Immature natural killer cell (primary cell): ENCODE data around the gene SAMD4A. TPM values are rescaled to one million over a fixed set of nuclear protein-coding genes. Genes with fewer than 3 reads are reported as not detected.

Experiments
- DNase-seq, 3 donors: peaks; one replicate each; pipeline ENCODE4 v3.0.0; 2022; ENCODE audit warnings: mixed read lengths in 1 of 3
- H3K27ac Mint-ChIP-seq, 6 donors: one replicate each; pipeline ENCODE4 v1.8.0; 2020; ENCODE audit warnings: mixed read lengths in 6 of 6, mild to moderate bottlenecking in 5 of 6, inconsistent platforms in 4 of 6, moderate library complexity in 3 of 6
- H3K27me3 Mint-ChIP-seq, 3 donors: one replicate each; pipeline ENCODE4 v1.8.0; 2020 to 2021; ENCODE audit warnings: low read depth in 3 of 3, mild to moderate bottlenecking in 3 of 3, mixed read lengths in 3 of 3, moderate library complexity in 3 of 3, inconsistent platforms in 1 of 3
- H3K36me3 Mint-ChIP-seq, 3 donors: one replicate each; pipeline ENCODE4 v1.8.0; 2020; ENCODE audit warnings: mixed read lengths in 3 of 3, inconsistent platforms in 2 of 3, mild to moderate bottlenecking in 2 of 3
- H3K4me1 Mint-ChIP-seq, 2 donors: one replicate each; pipeline ENCODE4 v1.8.0; 2020; ENCODE audit warnings: inconsistent platforms in 2 of 2, mild to moderate bottlenecking in 2 of 2, mixed read lengths in 2 of 2, moderate library complexity in 1 of 2
- H3K4me3 Mint-ChIP-seq, 5 donors: one replicate each; pipeline ENCODE4 v1.8.0; 2020; ENCODE audit warnings: mild to moderate bottlenecking in 5 of 5, mixed read lengths in 5 of 5, inconsistent platforms in 3 of 5, moderate library complexity in 3 of 5
- H3K9me3 Mint-ChIP-seq, 6 donors: one replicate each; pipeline ENCODE4 v1.8.0; 2020; ENCODE audit warnings: mild to moderate bottlenecking in 6 of 6, mixed read lengths in 6 of 6, inconsistent platforms in 4 of 6, moderate library complexity in 3 of 6
- polyA plus RNA-seq, 3 donors: library from polyadenylated mRNA; unstranded; fragments of 300-500 nt; fragmentation: Illumina TruSeq; gene quantifications; one replicate each; pipeline ENCODE4 v1.2.3, GENCODE V29; 2021

SAMD4A gene
- polyA plus RNA-seq, 3 donors from 2014 or later: not detected

DNA sequence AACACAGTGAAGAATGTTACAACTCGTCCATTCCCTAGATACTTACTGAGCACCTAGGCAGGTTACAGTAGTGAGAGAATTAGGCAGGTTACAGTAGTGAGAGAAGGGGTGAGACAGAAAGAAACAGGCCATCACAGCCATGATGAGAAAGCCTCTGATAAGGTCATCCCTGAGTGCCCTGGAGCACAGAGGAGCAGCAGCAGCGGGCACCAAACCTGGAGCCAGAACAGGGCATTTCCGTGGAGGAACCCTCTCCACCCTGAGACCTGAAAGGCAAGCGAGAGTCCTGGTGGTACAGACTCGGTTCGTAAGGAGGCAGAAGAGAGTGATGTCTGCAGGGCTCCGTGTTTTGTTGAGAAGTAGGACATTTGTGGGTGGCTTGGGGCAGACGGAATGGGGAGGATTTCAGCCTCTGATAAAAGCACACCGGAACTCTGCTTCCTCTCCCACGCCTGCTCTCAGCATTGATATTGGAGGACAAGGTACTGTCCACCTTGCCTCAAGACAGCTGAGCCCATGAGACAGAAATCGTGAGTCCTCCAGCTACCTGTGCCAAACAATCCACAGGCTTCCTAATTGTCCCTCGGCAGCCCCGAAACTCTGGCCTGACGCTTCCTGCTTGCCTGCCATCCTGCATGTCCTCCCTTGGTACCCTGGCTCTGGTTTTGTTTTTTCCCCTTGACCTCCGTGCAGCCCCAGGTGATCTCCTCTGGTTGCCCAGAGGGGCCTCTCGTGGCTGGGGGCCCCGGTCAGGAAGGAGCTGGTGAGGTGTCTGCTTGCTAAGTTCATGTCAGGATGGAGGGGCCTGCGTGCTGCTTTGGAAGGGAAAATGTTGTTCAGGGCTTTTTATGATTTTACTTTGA lies 199.6 kb downstream of the SAMD4A start:
- H3K27me3 Mint-ChIP-seq: peaks cover 8 to 15% (median 12%) of the 10 kb centered on the region in 3 donors
- no peaks in the 10 kb centered on the region for H3K36me3 Mint-ChIP-seq
- no peak overlapping the region for H3K27ac Mint-ChIP-seq
- no peaks in the 10 kb centered on the region for H3K4me1 Mint-ChIP-seq
- DNase-seq: no peak
- H3K4me3 Mint-ChIP-seq: no peak overlapping the region
- H3K9me3 Mint-ChIP-seq: no peaks in the 10 kb centered on the region

DNA sequence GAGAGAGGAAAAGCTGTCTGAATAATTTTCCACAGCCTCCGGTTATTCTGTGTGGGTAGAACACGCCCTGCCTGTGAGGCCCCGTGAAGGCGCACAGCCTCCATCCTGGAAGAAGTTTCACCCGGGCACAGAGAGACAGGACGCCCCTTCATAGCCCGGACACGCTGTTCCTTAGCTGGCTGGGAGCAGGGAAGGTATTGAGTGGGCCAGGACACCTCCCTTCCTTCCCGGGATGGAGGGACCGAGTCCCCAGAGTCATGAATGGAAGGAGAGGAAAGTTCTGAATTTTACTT lies 200.2 kb downstream of the SAMD4A start:
- H3K4me3 Mint-ChIP-seq: no peak overlapping the region
- no peaks in the 10 kb centered on the region for H3K36me3 Mint-ChIP-seq
- no peak overlapping the region for H3K27ac Mint-ChIP-seq
- H3K27me3 Mint-ChIP-seq: peaks cover 8 to 15% (median 12%) of the 10 kb centered on the region in 3 donors
- DNase-seq: no peak
- H3K4me1 Mint-ChIP-seq: no peaks in the 10 kb centered on the region
- H3K9me3 Mint-ChIP-seq: no peaks in the 10 kb centered on the region

DNA sequence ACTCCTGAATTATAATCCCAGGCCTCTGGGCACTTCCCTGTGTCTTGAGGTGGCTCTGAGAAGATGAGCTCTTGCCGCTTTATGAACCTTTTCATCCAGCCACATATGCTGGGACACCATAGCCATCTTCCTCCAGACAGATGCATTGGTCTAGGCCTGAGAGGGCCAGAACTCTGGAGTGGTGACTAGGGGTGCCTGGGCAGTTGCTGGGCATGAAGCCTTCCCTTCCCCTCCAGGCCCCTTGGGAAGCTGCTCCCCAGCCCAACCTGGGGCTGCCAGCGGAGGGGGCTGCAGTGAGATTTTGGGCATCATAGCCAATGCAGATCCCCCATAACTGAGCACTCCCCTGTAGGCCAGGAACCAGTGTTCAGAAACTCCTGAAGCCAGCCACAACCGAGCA lies 200.5 kb downstream of the SAMD4A start:
- no peaks in the 10 kb centered on the region for H3K4me1 Mint-ChIP-seq
- no peak overlapping the region for H3K27ac Mint-ChIP-seq
- no peak for DNase-seq
- no peaks in the 10 kb centered on the region for H3K36me3 Mint-ChIP-seq
- peaks cover 8 to 16% (median 14%) of the 10 kb centered on the region in 3 donors for H3K27me3 Mint-ChIP-seq
- H3K4me3 Mint-ChIP-seq: no peak overlapping the region
- H3K9me3 Mint-ChIP-seq: no peaks in the 10 kb centered on the region

DNA sequence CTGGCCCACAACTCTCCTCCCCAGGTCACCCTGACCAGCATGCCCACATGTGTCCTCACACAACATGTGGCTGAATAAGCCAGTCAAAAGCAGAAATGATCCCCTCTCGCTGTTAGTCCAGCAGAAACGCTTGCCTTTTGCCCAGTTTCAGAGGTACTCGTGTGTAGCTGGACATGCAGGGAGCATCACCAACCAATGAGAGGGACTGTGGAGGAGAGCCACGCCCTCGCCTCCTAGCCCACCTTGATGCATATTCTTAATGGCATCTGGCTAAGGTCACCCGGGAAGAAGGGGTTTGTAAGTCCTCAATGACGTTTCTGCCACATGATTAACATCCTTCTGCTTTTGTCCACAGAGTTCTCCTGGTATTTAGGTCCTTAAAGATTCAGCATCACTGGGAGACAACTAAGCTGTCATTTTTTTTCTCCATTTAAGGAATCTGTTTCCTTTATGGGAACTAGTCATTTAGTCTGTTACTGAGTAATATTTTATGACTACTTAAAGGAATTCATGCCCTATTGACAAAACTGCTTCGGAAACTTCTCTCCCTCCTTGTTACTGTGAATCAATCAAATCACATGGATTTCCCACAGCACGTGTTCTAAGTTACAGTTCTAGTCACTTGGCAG lies 201.7 kb downstream of the SAMD4A start:
- Mint-ChIP-seq H3K27me3 (peaks cover 12 to 25% (median 18%) of the 10 kb centered on the region in 3 donors), H3K4me1 (peaks cover 6 to 7% of the 10 kb centered on the region in 2 donors), H3K9me3 (no peaks in the 10 kb centered on the region), H3K36me3 (no peaks in the 10 kb centered on the region), H3K27ac (no peak overlapping the region), H3K4me3 (no peak overlapping the region)
- DNase-seq: no peak

DNA sequence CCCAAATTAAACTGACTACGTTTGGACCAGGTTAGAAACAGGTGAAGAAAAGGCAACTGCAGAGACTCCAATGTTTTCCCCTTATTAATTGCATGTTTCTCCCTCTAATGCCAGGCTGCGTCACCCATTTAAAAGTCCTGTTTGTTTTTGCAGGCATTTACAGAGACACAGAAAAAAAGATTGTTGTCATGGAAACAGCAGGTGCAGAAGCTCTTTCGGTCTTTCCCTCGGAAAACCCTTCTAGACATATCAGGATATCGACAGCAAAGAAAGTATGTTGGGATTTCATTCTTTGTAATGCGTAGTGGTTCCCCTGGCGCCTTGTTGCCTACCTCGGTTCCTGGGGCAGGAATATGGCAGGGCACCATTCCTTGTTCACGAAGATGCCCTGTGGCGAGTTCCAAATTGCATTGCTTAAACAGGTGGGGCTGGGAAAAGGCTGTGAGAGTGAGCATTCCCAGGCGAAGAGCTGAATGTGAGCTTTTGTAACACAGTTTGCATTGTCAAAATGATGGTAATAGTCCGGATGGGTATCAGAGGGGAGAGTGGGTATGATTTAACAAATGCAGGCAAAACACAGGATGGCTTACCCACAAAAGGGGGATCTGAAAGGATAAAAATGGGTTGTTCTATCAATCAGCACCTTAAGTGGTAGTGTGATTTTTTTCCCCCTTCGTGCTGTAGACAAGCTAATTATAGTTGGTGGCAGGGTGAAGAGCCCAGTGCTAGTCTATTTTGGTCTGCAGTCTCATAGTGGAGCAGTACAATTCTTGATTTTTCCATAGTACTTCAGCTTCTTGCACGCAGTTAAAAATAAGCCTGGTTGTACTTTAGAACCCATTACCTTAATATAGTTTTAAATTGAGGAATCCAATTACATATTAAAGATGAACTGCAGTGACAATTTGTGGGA lies 203.3 kb downstream of the SAMD4A start:
- Mint-ChIP-seq H3K4me3 (no peak overlapping the region), H3K27ac (no peak overlapping the region), H3K27me3 (peaks cover 17 to 35% (median 21%) of the 10 kb centered on the region in 3 donors), H3K4me1 (peaks cover 11 to 14% of the 10 kb centered on the region in 2 donors), H3K9me3 (no peaks in the 10 kb centered on the region), H3K36me3 (no peaks in the 10 kb centered on the region)
- DNase-seq: no peak

DNA sequence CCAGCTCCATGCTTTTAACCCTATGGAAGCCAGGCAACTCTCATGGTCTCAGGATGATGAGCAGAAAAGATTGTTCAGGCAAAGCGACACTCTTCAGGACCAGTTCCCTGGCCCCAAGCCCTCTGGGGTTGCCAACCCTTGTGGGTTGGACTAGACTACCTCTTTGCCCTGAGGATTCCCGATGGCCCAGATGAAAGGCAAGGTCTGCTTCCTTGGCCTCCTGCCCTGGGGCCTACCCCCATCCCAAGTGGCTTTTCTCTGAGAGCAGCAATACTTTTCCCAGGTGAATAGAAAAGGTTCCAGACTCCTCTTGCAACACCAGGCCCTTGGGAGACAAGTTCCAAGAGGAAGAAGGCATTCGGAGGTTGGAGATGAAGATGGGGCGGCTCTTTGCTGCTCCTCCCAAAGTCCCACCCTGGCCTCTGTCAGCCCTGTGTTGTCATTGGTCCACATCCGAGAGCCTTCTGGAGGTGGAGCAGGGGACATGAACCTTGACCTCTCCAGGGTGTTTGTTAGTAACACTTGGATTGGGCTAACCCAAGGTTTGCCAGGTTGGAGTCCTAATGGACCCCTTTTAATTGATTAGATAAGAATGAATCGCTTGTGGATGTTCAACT lies 204.6 kb downstream of the SAMD4A start:
- Mint-ChIP-seq H3K4me3 (no peak overlapping the region), H3K27ac (no peak overlapping the region), H3K36me3 (no peaks in the 10 kb centered on the region), H3K27me3 (peaks cover 22 to 39% (median 24%) of the 10 kb centered on the region in 3 donors), H3K9me3 (no peaks in the 10 kb centered on the region), H3K4me1 (peaks cover 22 to 27% of the 10 kb centered on the region in 2 donors)
- no peak for DNase-seq

DNA sequence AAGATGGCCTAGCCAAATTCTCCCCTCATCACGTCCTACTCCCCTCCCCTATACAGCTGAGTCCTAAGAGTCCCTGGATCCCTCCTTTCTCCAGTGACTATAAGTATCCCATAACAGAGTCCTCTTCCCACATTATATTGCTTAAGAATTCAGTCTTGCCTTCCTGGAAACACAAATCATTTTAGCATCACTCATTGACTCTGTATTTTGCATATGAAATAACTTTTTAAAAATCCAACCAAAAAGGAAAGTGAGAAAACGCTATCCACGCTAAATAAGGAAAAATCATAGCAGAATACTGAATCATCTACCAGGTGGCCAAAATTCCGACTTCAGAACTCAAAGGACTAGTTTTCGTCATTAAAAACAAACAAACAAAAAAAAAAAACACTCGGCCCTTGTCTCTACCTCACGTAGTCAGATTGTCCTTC lies 205.5 kb downstream of the SAMD4A start:
- H3K27ac Mint-ChIP-seq: no peak overlapping the region
- no peak overlapping the region for H3K4me3 Mint-ChIP-seq
- no peaks in the 10 kb centered on the region for H3K36me3 Mint-ChIP-seq
- DNase-seq: no peak
- no peaks in the 10 kb centered on the region for H3K9me3 Mint-ChIP-seq
- peaks cover 22 to 43% (median 26%) of the 10 kb centered on the region in 3 donors for H3K27me3 Mint-ChIP-seq
- H3K4me1 Mint-ChIP-seq: peaks cover 30 to 35% of the 10 kb centered on the region in 2 donors

DNA sequence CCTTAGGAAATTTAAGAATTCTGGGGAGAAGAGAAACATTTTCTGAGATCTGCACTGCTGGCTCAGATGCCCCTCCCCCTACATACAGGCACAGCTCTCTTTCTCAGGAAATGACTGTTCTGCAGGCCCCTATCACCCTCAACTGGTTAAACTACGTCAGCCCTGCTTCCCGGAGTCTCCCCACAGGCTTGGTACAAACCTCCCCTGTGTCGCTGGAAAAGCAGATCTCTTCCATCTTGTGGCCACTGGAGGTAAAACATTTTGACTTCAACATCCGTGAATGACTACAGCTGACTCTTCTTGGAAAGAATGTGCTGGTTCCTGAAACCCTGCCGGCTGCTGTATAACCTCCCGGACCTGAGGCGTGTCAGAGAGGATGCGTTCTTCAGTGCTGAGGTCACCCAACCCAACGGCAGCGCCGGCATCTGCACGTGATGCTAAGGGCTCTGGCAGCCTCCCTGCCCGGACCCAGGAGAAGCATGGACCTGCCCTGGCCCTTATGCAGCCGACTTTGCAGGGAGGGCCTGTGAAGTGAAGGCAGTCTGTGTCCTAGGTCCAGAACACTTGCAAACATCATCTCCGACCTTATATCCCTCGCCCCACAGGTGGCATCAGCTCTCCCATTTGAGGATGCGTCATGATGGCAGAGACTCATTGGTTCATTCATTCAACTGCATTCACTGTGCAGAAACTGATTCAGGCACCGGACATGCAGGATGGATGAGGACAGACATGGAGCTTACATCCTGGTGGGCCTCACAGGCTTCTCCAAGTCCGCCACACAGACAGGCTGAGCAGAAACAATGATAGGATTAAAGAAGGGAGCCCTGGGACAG lies 206.5 kb downstream of the SAMD4A start:
- H3K27ac Mint-ChIP-seq: no peak overlapping the region
- peaks cover 23 to 42% (median 29%) of the 10 kb centered on the region in 3 donors for H3K27me3 Mint-ChIP-seq
- peak; percentile 16 to 25 (median 24) for DNase-seq
- no peaks in the 10 kb centered on the region for H3K9me3 Mint-ChIP-seq
- peaks cover 0 to 3% (median 0%) of the 10 kb centered on the region in 3 donors for H3K36me3 Mint-ChIP-seq
- peak overlapping the region in 1 of 5 donors; percentile 46 for H3K4me3 Mint-ChIP-seq
- H3K4me1 Mint-ChIP-seq: peaks cover 34 to 43% of the 10 kb centered on the region in 2 donors

DNA sequence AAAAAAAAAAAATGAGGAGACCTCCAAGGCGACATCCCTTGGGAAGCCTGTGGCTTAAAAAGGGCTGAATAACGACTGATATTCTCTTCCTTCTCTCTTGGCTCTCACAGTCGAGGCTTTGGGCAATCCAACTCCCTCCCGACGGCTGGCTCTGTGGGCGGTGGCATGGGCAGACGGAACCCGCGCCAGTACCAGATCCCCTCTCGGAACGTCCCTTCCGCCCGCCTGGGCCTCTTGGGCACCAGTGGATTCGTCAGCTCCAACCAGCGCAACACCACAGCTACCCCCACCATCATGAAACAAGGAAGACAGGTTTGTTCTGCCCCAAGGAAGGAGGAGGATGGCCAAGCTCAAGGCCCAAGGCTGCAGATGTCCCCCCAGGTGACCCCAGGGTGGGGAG lies 207.9 kb downstream of the SAMD4A start:
- Mint-ChIP-seq H3K27ac (no peak overlapping the region), H3K4me1 (peaks cover 34 to 46% of the 10 kb centered on the region in 2 donors), H3K36me3 (peaks cover 0 to 4% (median 0%) of the 10 kb centered on the region in 3 donors), H3K9me3 (no peaks in the 10 kb centered on the region), H3K27me3 (peaks cover 25 to 40% (median 28%) of the 10 kb centered on the region in 3 donors), H3K4me3 (peak overlapping the region in 1 of 5 donors; percentile 32)
- no peak for DNase-seq

DNA sequence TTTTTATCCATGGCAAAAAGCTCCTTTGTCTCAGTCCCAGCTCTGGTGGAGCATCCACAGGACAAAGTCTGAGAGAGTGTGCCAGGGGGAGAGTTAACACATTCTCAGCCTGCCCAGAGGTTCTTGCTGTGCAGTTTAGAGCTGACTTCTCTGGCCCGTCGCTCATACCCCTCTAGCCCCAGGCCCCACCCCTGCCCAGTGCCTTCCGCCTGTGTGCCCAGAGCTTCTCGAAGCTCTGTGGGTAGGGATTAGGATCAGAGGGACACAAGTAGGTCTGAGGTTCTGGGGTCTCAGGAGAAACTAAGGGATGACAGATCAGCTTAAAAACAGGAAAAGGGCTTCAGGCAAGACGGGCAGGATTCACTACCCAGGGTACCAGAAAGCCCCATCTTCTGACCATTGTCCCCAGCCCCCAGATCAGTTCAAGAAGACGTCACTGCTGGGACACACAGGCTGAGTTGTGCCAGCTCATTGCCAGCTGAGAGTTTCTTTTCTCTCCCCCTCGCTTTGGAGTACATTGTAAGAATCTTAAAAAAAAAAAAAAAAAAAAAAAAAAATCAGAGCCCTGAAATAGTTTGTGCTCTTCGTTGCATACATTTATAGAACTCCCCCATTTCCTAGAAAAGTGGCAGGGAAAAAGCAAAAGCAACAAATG lies 208.7 kb downstream of the SAMD4A start:
- H3K36me3 Mint-ChIP-seq: peaks cover 0 to 9% (median 0%) of the 10 kb centered on the region in 3 donors
- no peaks in the 10 kb centered on the region for H3K9me3 Mint-ChIP-seq
- no peak for DNase-seq
- H3K27me3 Mint-ChIP-seq: peaks cover 19 to 38% (median 23%) of the 10 kb centered on the region in 3 donors
- no peak overlapping the region for H3K27ac Mint-ChIP-seq
- peaks cover 34 to 46% of the 10 kb centered on the region in 2 donors for H3K4me1 Mint-ChIP-seq
- H3K4me3 Mint-ChIP-seq: peak overlapping the region; percentile 70 to 85 (median 82)

DNA sequence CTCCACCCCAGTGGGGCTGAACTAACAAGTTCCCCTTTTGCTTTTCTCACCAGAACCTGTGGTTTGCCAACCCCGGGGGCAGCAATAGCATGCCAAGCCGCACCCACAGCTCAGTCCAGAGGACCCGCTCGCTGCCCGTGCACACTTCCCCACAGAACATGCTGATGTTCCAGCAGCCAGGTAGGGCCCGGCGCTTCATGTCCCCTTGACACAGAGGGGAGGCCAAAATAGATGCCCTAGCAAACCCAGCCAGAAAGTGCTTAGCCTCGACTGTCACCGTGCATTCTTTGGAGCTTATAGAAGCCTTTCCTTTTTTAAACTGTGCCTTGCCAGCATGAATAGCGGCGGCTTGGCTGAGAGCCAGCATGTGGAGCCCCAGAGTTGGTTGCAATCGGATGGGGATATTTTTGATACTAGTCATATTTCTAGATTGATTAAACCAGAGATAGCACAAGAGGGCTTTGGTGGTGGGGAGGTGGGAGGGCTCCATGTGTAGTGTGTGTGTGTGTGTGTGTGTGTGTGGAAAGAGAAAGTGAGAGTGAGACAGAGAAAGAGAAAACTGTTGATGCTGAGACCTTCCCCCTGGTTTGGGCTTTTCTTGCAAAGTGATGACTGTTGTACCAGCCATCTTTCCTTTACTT lies 209.6 kb downstream of the SAMD4A start:
- Mint-ChIP-seq H3K27ac (peak overlapping the region in 3 of 6 donors; percentile 3 to 43 (median 41)), H3K9me3 (no peaks in the 10 kb centered on the region), H3K4me3 (peak overlapping the region; percentile 70 to 85 (median 82)), H3K27me3 (peaks cover 19 to 39% (median 23%) of the 10 kb centered on the region in 3 donors), H3K4me1 (peaks cover 34 to 46% of the 10 kb centered on the region in 2 donors), H3K36me3 (peaks cover 0 to 14% (median 0%) of the 10 kb centered on the region in 3 donors)
- peak; percentile 53 to 58 (median 53) for DNase-seq

DNA sequence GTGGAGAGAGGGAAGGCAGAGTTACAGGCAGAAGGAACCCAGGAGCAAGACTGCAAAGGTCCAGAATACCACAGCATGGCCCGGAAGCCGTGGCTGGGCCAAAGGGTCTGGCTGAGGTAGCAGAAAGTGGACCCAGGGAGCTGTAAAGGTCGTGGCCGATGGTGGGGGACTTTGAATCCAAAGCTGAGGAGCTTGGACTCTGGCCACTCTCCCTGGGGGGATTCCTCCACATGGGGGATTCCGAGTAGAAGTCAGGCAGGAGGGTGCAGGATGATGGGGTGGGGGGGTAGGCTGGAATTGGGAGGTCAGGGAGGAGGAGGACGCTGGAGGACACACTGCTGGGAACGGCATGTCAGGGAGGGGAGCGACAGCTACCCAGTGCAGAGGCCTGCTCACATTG lies 210.5 kb downstream of the SAMD4A start:
- Mint-ChIP-seq H3K27ac (no peak overlapping the region), H3K4me3 (no peak overlapping the region), H3K36me3 (peaks cover 0 to 14% (median 0%) of the 10 kb centered on the region in 3 donors), H3K9me3 (no peaks in the 10 kb centered on the region), H3K27me3 (peaks cover 20 to 44% (median 23%) of the 10 kb centered on the region in 3 donors), H3K4me1 (peaks cover 34 to 46% of the 10 kb centered on the region in 2 donors)
- DNase-seq: no peak
